HEK293 (cell line): ENCODE data around the gene CFAP221.

Source experiments
- CTCF ChIA-PET: fragments of 350-600 bp; formaldehyde crosslinking; extraction: SDS; loops from one replicate; lab custom pipeline; 2021; ENCODE audit warnings: antibody characterized with exemption; lab: Yijun Ruan, JAX
- POLR2A ChIA-PET: fragments of 300-600 bp; formaldehyde crosslinking; extraction: SDS; loops from one replicate; lab custom pipeline; 2020; ENCODE audit warnings: antibody characterized with exemption, inconsistent platforms; lab: Yijun Ruan, JAX
- H3K27ac ChIP-seq: fragments of 200-500 bp; sonication (Bioruptor generic); 2 replicates; pipeline ENCODE4 v1.5.1; 2014; ENCODE audit warnings: low read depth, low read length, control low read depth, inconsistent platforms; ENCODE audit errors: extremely low read depth
- H3K36me3 ChIP-seq, 2 experiments: fragments of 200-500 bp in 1 of 2; sonication (Bioruptor generic) in 1 of 2; 1 replicate in 1 of 2; 2 replicates in 1 of 2; pipeline ENCODE4 v1.5.1; 2014 to 2017; ENCODE audit warnings: inconsistent platforms in 2 of 2, low read length in 2 of 2; ENCODE audit not compliant: control insufficient read depth in 2 of 2, insufficient read depth in 1 of 2
- H3K4me1 ChIP-seq: fragments of 200-500 bp; sonication (Bioruptor generic); 2 replicates; pipeline ENCODE4 v1.5.1; 2014; ENCODE audit warnings: mild to moderate bottlenecking, low read length, inconsistent platforms; ENCODE audit not compliant: control insufficient read depth, insufficient read depth
- H3K4me3 ChIP-seq: 2 replicates; pipeline ENCODE4 v1.5.1; 2011; ENCODE audit warnings: low read depth, mild to moderate bottlenecking, control low read depth, low read length, moderate library complexity
- H3K9me3 ChIP-seq: fragments of 200-500 bp; sonication (Bioruptor generic); 2 replicates; pipeline ENCODE4 v1.5.1; 2014; ENCODE audit warnings: low read depth, low read length, inconsistent platforms; ENCODE audit not compliant: control insufficient read depth, insufficient read depth
- GLIS1 ChIP-seq: fragments of 450-650 bp; formaldehyde crosslinking; IDR thresholded peaks from 2 replicates; pipeline ENCODE4 v1.5.1; 2016; ENCODE audit warnings: missing biosample characterization, missing genetic modification characterization
- GLIS2 ChIP-seq: fragments of 450-650 bp; formaldehyde crosslinking; IDR thresholded peaks from 2 replicates; pipeline ENCODE4 v1.5.1; 2016; ENCODE audit warnings: missing biosample characterization, missing genetic modification characterization
- KLF1 ChIP-seq: fragments of 450-650 bp; formaldehyde crosslinking; IDR thresholded peaks from 2 replicates; pipeline ENCODE4 v1.5.1; 2016; ENCODE audit warnings: missing biosample characterization, missing genetic modification characterization
- KLF8 ChIP-seq: fragments of 450-650 bp; formaldehyde crosslinking; IDR thresholded peaks from 2 replicates; pipeline ENCODE4 v1.5.1; 2016; ENCODE audit warnings: missing biosample characterization, missing genetic modification characterization
- KLF9 ChIP-seq: fragments of 450-650 bp; formaldehyde crosslinking; IDR thresholded peaks from 2 replicates; pipeline ENCODE4 v1.5.1; 2016; ENCODE audit warnings: missing biosample characterization, missing genetic modification characterization, low read depth
- PRDM10 ChIP-seq: fragments of 450-650 bp; formaldehyde crosslinking; IDR thresholded peaks from 2 replicates; pipeline ENCODE4 v1.5.1; 2016; ENCODE audit warnings: missing biosample characterization, missing genetic modification characterization
- REPIN1 ChIP-seq: fragments of 450-650 bp; formaldehyde crosslinking; IDR thresholded peaks from 2 replicates; pipeline ENCODE4 v1.5.1; 2017; ENCODE audit warnings: missing biosample characterization, missing genetic modification characterization, low read depth
- YY2 ChIP-seq: fragments of 450-650 bp; formaldehyde crosslinking; IDR thresholded peaks from 2 replicates; pipeline ENCODE4 v1.5.1; 2016; ENCODE audit warnings: missing biosample characterization, missing genetic modification characterization
- ZBTB48 ChIP-seq: fragments of 450-650 bp; formaldehyde crosslinking; IDR thresholded peaks from 2 replicates; pipeline ENCODE4 v1.5.1; 2016; ENCODE audit warnings: missing biosample characterization, missing genetic modification characterization
- ZBTB8A ChIP-seq: fragments of 450-650 bp; formaldehyde crosslinking; IDR thresholded peaks from 2 replicates; pipeline ENCODE4 v1.5.1; 2016; ENCODE audit warnings: missing biosample characterization, missing genetic modification characterization
- ZIC2 ChIP-seq: fragments of 450-650 bp; formaldehyde crosslinking; IDR thresholded peaks from 2 replicates; pipeline ENCODE4 v1.5.1; 2016; ENCODE audit warnings: missing biosample characterization, missing genetic modification characterization
- ZNF114 ChIP-seq: fragments of 450-650 bp; formaldehyde crosslinking; IDR thresholded peaks from 2 replicates; pipeline ENCODE4 v1.5.0; 2017; ENCODE audit warnings: missing biosample characterization, missing genetic modification characterization
- ZNF146 ChIP-seq: fragments of 450-650 bp; formaldehyde crosslinking; IDR thresholded peaks from 2 replicates; pipeline ENCODE4 v1.5.1; 2016; ENCODE audit warnings: missing biosample characterization, missing genetic modification characterization
- ZNF266 ChIP-seq: fragments of 450-650 bp; formaldehyde crosslinking; IDR thresholded peaks from 2 replicates; pipeline ENCODE4 v1.5.1; 2016; ENCODE audit warnings: missing biosample characterization, missing genetic modification characterization, low read depth
- ZNF280D ChIP-seq: fragments of 450-650 bp; formaldehyde crosslinking; IDR thresholded peaks from 2 replicates; pipeline ENCODE4 v1.5.1; 2016; ENCODE audit warnings: missing biosample characterization, missing genetic modification characterization
- ZNF488 ChIP-seq: fragments of 450-650 bp; formaldehyde crosslinking; IDR thresholded peaks from 2 replicates; pipeline ENCODE4 v1.5.1; 2016; ENCODE audit warnings: missing biosample characterization, missing genetic modification characterization
- ZNF510 ChIP-seq: fragments of 450-650 bp; formaldehyde crosslinking; IDR thresholded peaks from 2 replicates; pipeline ENCODE4 v1.5.1; 2018; ENCODE audit warnings: mild to moderate bottlenecking, missing genetic modification characterization, missing biosample characterization; ENCODE audit not compliant: insufficient replicate concordance
- ZNF624 ChIP-seq: fragments of 450-650 bp; formaldehyde crosslinking; IDR thresholded peaks from 2 replicates; pipeline ENCODE4 v1.5.1; 2017; ENCODE audit warnings: missing biosample characterization, missing genetic modification characterization
- ZNF768 ChIP-seq: fragments of 450-650 bp; formaldehyde crosslinking; IDR thresholded peaks from 2 replicates; pipeline ENCODE4 v1.5.1; 2018; ENCODE audit warnings: missing biosample characterization, mild to moderate bottlenecking, missing genetic modification characterization
- ZNF777 ChIP-seq: fragments of 450-650 bp; formaldehyde crosslinking; IDR thresholded peaks from 2 replicates; pipeline ENCODE4 v1.5.1; 2017; ENCODE audit warnings: missing biosample characterization, missing genetic modification characterization, borderline replicate concordance
- ZNF791 ChIP-seq: fragments of 450-650 bp; formaldehyde crosslinking; IDR thresholded peaks from 2 replicates; pipeline ENCODE4 v1.5.1; 2016; ENCODE audit warnings: missing biosample characterization, missing genetic modification characterization
- ZXDB ChIP-seq: fragments of 450-650 bp; formaldehyde crosslinking; IDR thresholded peaks from 2 replicates; pipeline ENCODE4 v1.5.1; 2016; ENCODE audit warnings: missing biosample characterization, missing genetic modification characterization
- TF ChIP-seq, protein P1 (sequence below): fragments of 450-650 bp; formaldehyde crosslinking; IDR thresholded peaks from 2 replicates; pipeline ENCODE4 v1.5.1; 2016; ENCODE audit warnings: missing biosample characterization, missing genetic modification characterization
- TF ChIP-seq, protein P2 (sequence below): fragments of 450-650 bp; formaldehyde crosslinking; IDR thresholded peaks from 2 replicates; pipeline ENCODE4 v1.5.1; 2016; ENCODE audit warnings: missing biosample characterization, missing genetic modification characterization, low read depth

The CFAP221 gene

GRCh38 chr2:119544075-119544938 is at the start of gene CFAP221 (continued):
- TF ChIP-seq ZBTB48 (tag by site-specific recombination) (0 out of 2 replicates have a peak, but pooled peaks have one; percentile 22), ZXDB (peak; percentile 46; the same call in 1 of the 2 replicates), ZIC2 (tag by site-specific recombination) (no peak), ZNF624 (tag by site-specific recombination) (no peak), PRDM10 (peak; percentile 99), ZNF791 (tag by site-specific recombination) (no peak), ZNF488 (tag by site-specific recombination) (no peak), REPIN1 (no peak), ZBTB8A (tag by site-specific recombination) (peak; percentile 76; the same call in 1 of the 2 replicates), KLF1 (tag by site-specific recombination) (0 out of 2 replicates have a peak, but pooled peaks have one; percentile 4), ZNF280D (tag by site-specific recombination) (no peak)
- TF ChIP-seq, protein P1, sequence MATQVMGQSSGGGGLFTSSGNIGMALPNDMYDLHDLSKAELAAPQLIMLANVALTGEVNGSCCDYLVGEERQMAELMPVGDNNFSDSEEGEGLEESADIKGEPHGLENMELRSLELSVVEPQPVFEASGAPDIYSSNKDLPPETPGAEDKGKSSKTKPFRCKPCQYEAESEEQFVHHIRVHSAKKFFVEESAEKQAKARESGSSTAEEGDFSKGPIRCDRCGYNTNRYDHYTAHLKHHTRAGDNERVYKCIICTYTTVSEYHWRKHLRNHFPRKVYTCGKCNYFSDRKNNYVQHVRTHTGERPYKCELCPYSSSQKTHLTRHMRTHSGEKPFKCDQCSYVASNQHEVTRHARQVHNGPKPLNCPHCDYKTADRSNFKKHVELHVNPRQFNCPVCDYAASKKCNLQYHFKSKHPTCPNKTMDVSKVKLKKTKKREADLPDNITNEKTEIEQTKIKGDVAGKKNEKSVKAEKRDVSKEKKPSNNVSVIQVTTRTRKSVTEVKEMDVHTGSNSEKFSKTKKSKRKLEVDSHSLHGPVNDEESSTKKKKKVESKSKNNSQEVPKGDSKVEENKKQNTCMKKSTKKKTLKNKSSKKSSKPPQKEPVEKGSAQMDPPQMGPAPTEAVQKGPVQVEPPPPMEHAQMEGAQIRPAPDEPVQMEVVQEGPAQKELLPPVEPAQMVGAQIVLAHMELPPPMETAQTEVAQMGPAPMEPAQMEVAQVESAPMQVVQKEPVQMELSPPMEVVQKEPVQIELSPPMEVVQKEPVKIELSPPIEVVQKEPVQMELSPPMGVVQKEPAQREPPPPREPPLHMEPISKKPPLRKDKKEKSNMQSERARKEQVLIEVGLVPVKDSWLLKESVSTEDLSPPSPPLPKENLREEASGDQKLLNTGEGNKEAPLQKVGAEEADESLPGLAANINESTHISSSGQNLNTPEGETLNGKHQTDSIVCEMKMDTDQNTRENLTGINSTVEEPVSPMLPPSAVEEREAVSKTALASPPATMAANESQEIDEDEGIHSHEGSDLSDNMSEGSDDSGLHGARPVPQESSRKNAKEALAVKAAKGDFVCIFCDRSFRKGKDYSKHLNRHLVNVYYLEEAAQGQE (tag by site-specific recombination), result no peak

- no peaks in the 10 kb centered on the region for H3K9me3 ChIP-seq
- H3K36me3 ChIP-seq, result no peaks in the 10 kb centered on the region
- ChIA-PET CTCF (interaction anchor here (0.7 to 3.7 kb wide), 6 partner anchors 14 to 129 kb away, joined by 3 to 18 read pairs (median 4); partner anchors contain the start of gene C2orf76), POLR2A (no interaction called here)
- no peaks in the 10 kb centered on the region for H3K4me1 ChIP-seq
- no peak overlapping the region for H3K27ac ChIP-seq
- no peak overlapping the region for H3K4me3 ChIP-seq
- TF ChIP-seq, protein P2, sequence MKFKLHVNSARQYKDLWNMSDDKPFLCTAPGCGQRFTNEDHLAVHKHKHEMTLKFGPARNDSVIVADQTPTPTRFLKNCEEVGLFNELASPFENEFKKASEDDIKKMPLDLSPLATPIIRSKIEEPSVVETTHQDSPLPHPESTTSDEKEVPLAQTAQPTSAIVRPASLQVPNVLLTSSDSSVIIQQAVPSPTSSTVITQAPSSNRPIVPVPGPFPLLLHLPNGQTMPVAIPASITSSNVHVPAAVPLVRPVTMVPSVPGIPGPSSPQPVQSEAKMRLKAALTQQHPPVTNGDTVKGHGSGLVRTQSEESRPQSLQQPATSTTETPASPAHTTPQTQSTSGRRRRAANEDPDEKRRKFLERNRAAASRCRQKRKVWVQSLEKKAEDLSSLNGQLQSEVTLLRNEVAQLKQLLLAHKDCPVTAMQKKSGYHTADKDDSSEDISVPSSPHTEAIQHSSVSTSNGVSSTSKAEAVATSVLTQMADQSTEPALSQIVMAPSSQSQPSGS (tag by site-specific recombination), result no peak
- TF ChIP-seq ZNF114 (tag by site-specific recombination), result no peak
- no peak for TF ChIP-seq GLIS2 (tag by site-specific recombination)
- TF ChIP-seq ZNF777 (tag by site-specific recombination), result no peak
- no peak for TF ChIP-seq ZNF146
- TF ChIP-seq ZNF510 (tag by site-specific recombination), result no peak
- no peak for TF ChIP-seq KLF8 (tag by site-specific recombination)
- TF ChIP-seq ZNF266 (tag by site-specific recombination), result no peak
- no peak for TF ChIP-seq ZNF768 (tag by site-specific recombination)
- TF ChIP-seq KLF9 (tag by site-specific recombination), result no peak
- no peak for TF ChIP-seq GLIS1
- TF ChIP-seq YY2 (tag by site-specific recombination), result no peak
Measured at GRCh38 chr2:119495948-119496347, 48.3 kb upstream of the CFAP221 start.
